Cardiac muscle cell (in vitro differentiated cells and primary cell): ENCODE results near the gene PSMB7. TPM values are rescaled to one million over a fixed set of nuclear protein-coding genes. Genes with fewer than 3 reads are reported as not detected.

Experiments used
- DNase-seq, 2 donors: peaks; one replicate each; pipeline versions ENCODE4 v3.0.0 to v3.0.0-alpha.2; 2010 to 2017; ENCODE audit warnings: low read depth in 1 of 2, low spot score in 1 of 2
- H3K27ac ChIP-seq: fragments of 200-600 bp; sonication (generic); 2 replicates; pipeline ENCODE4 v1.5.1; 2016
- H3K27me3 ChIP-seq: fragments of 200-600 bp; sonication (generic); 2 replicates; pipeline ENCODE4 v1.6.0; 2016; ENCODE audit warnings: control low read depth
- H3K36me3 ChIP-seq: fragments of 200-600 bp; sonication (generic); 2 replicates; pipeline ENCODE4 v1.5.1; 2016; ENCODE audit warnings: control low read depth
- H3K4me1 ChIP-seq: fragments of 200-600 bp; sonication (generic); 2 replicates; pipeline ENCODE4 v1.8.1; 2017; ENCODE audit warnings: low read depth, mild to moderate bottlenecking, mixed run types
- H3K4me3 ChIP-seq: fragments of 200-600 bp; sonication (generic); 2 replicates; pipeline ENCODE4 v1.5.1; 2016; ENCODE audit warnings: mild to moderate bottlenecking
- H3K9me3 ChIP-seq: fragments of 200-600 bp; sonication (generic); 2 replicates; pipeline ENCODE4 v1.5.1; 2017; ENCODE audit warnings: low read depth, mild to moderate bottlenecking, control low read depth
- CTCF ChIP-seq: IDR thresholded peaks from 2 replicates; pipeline ENCODE4 v1.5.1; 2012; ENCODE audit warnings: low read depth, mild to moderate bottlenecking, low read length
- polyA plus RNA-seq: library from polyadenylated mRNA; unstranded; fragments of >200 nt; fragmentation: Nextera tagmentation; extraction: Ambion mirVana; gene quantifications from 2 replicates; pipeline ENCODE4 v1.2.1, GENCODE V29; 2016
- total RNA-seq: library from RNA; depleted of rRNA; stranded (reverse); fragments of >200 nt; gene quantifications from 2 replicates; pipeline ENCODE4 v1.2.3, GENCODE V29; 2016

The PSMB7 gene
- total and polyA plus RNA-seq, 2 experiments from 2014 or later, result 160 to 282 TPM

GRCh38 chr9:124409410-124409809 lies 5.8 kb downstream of the PSMB7 start:
- H3K9me3 ChIP-seq, result no peaks in the 10 kb centered on the region
- H3K4me1 ChIP-seq, result peaks cover 6% of the 10 kb centered on the region
- no peak for TF ChIP-seq CTCF
- H3K27me3 ChIP-seq, result no peaks in the 10 kb centered on the region
- H3K4me3 ChIP-seq, result no peak overlapping the region
- H3K27ac ChIP-seq, result no peak overlapping the region
- H3K36me3 ChIP-seq, result peaks cover 75% of the 10 kb centered on the region
- DNase-seq, result no peak

GRCh38 chr9:124403246-124403645 lies 12.0 kb downstream of the PSMB7 start:
- Histone ChIP-seq H3K27me3 (no peaks in the 10 kb centered on the region), H3K4me3 (no peak overlapping the region), H3K27ac (no peak overlapping the region), H3K4me1 (no peaks in the 10 kb centered on the region), H3K36me3 (peaks cover 46% of the 10 kb centered on the region), H3K9me3 (no peaks in the 10 kb centered on the region)
- TF ChIP-seq CTCF, result no peak
- no peak for DNase-seq

GRCh38 chr9:124399968-124400940 lies 15.0 kb downstream of the PSMB7 start:
- Histone ChIP-seq H3K9me3 (no peaks in the 10 kb centered on the region), H3K4me3 (no peak overlapping the region), H3K4me1 (no peaks in the 10 kb centered on the region), H3K27ac (no peak overlapping the region), H3K36me3 (peaks cover 26% of the 10 kb centered on the region), H3K27me3 (no peaks in the 10 kb centered on the region)
- TF ChIP-seq CTCF, result no peak
- no peak for DNase-seq

GRCh38 chr9:124399323-124399967 lies 15.8 kb downstream of the PSMB7 start:
- Histone ChIP-seq H3K4me1 (no peaks in the 10 kb centered on the region), H3K9me3 (no peaks in the 10 kb centered on the region)

More at GRCh38 chr9:124399323-124399967, 15.8 kb downstream of the PSMB7 start:
- no peaks in the 10 kb centered on the region for H3K27me3 ChIP-seq
- H3K27ac ChIP-seq, result peak overlapping the region; percentile 48
- peaks cover 19% of the 10 kb centered on the region for H3K36me3 ChIP-seq
- TF ChIP-seq CTCF, result peak; percentile 37
- H3K4me3 ChIP-seq, result no peak overlapping the region
- peak in 1 of 2 donors; percentile 55 for DNase-seq
